ENCODE data around the gene TFB1M.
A peak's percentile ranks its signal among the peaks of the same experiment; 100 is the strongest.

Gene TFB1M

GRCh38 chr6:155330133-155330734 lies 15.9 kb upstream of the TFB1M start:
- no peak overlapping the region for H3K4me3 ChIP-seq (ENCODE audit: low read depth, low read length)

- no peak overlapping the region for H3K4me3 ChIP-seq (ENCODE audit: low read depth, low read length)
Measured at GRCh38 chr6:155329460-155330132, 15.3 kb upstream of the TFB1M start.

- H3K4me3 ChIP-seq (ENCODE audit: low read depth, low read length), result no peak overlapping the region
Measured at GRCh38 chr6:155328539-155329459, 14.5 kb upstream of the TFB1M start.

- H3K4me3 ChIP-seq (ENCODE audit: low read depth, low read length), result no peak overlapping the region
Measured at GRCh38 chr6:155328074-155328538, 13.8 kb upstream of the TFB1M start.

- no peak overlapping the region for H3K4me3 ChIP-seq (ENCODE audit: low read depth, low read length)
Measured at GRCh38 chr6:155327326-155328073, 13.2 kb upstream of the TFB1M start.

GRCh38 chr6:155325700-155326516 lies 11.6 kb upstream of the TFB1M start:
- no peak overlapping the region for H3K4me3 ChIP-seq (ENCODE audit: low read depth, low read length)

GRCh38 chr6:155324993-155325392 lies 10.7 kb upstream of the TFB1M start:
- H3K4me3 ChIP-seq (ENCODE audit: low read depth, low read length), result no peak overlapping the region

GRCh38 chr6:155324172-155324571 lies 9.9 kb upstream of the TFB1M start:
- H3K4me3 ChIP-seq (ENCODE audit: low read depth, low read length), result no peak overlapping the region

GRCh38 chr6:155319902-155320301 lies 5.6 kb upstream of the TFB1M start:
- no peak overlapping the region for H3K4me3 ChIP-seq (ENCODE audit: low read depth, low read length)

- H3K4me3 ChIP-seq (ENCODE audit: low read depth, low read length), result no peak overlapping the region
Measured at GRCh38 chr6:155317186-155317585, 2.9 kb upstream of the TFB1M start.

- H3K4me3 ChIP-seq (ENCODE audit: low read depth, low read length), result no peak overlapping the region
Measured at GRCh38 chr6:155316419-155316818, 2.1 kb upstream of the TFB1M start.

- no peak overlapping the region for H3K4me3 ChIP-seq (ENCODE audit: low read depth, low read length)
Measured at GRCh38 chr6:155315516-155315871, 1.2 kb upstream of the TFB1M start.

GRCh38 chr6:155314773-155315515 lies 660 bp upstream of the TFB1M start:
- peak overlapping the region; percentile 67 for H3K4me3 ChIP-seq (ENCODE audit: low read depth, low read length)

GRCh38 chr6:155313602-155314091 lies 637 bp downstream of the TFB1M start:
- peak overlapping the region; percentile 98 for H3K4me3 ChIP-seq (ENCODE audit: low read depth, low read length)

GRCh38 chr6:155312950-155313349 lies 1.3 kb downstream of the TFB1M start:
- H3K4me3 ChIP-seq (ENCODE audit: low read depth, low read length), result peak overlapping the region; percentile 98

- no peak overlapping the region for H3K4me3 ChIP-seq (ENCODE audit: low read depth, low read length)
Measured at GRCh38 chr6:155311583-155311982, 2.7 kb downstream of the TFB1M start.

- H3K4me3 ChIP-seq (ENCODE audit: low read depth, low read length), result no peak overlapping the region
Measured at GRCh38 chr6:155311086-155311485, 3.2 kb downstream of the TFB1M start.

- no peak overlapping the region for H3K4me3 ChIP-seq (ENCODE audit: low read depth, low read length)
Measured at GRCh38 chr6:155310596-155310995, 3.7 kb downstream of the TFB1M start.

GRCh38 chr6:155309150-155309549 lies 5.1 kb downstream of the TFB1M start:
- no peak overlapping the region for H3K4me3 ChIP-seq (ENCODE audit: low read depth, low read length)

All from iPS-11a (cell line).